Stimulated activated CD4-positive, alpha-beta T cell treated with anti-CD3 and anti-CD28 coated beads, Interleukin-1b, Interleukin-23, amount 100 ng/mL, for 24 hours (primary cell): ENCODE data around the gene ZBTB9.

Experiments
- DNase-seq, 4 experiments: peaks; one replicate each; pipeline ENCODE4 v3.0.0-alpha.2; 2020; ENCODE audit warnings: low read depth in 4 of 4, low spot score in 1 of 4

Gene ZBTB9, protein sequence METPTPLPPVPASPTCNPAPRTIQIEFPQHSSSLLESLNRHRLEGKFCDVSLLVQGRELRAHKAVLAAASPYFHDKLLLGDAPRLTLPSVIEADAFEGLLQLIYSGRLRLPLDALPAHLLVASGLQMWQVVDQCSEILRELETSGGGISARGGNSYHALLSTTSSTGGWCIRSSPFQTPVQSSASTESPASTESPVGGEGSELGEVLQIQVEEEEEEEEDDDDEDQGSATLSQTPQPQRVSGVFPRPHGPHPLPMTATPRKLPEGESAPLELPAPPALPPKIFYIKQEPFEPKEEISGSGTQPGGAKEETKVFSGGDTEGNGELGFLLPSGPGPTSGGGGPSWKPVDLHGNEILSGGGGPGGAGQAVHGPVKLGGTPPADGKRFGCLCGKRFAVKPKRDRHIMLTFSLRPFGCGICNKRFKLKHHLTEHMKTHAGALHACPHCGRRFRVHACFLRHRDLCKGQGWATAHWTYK

DNA sequence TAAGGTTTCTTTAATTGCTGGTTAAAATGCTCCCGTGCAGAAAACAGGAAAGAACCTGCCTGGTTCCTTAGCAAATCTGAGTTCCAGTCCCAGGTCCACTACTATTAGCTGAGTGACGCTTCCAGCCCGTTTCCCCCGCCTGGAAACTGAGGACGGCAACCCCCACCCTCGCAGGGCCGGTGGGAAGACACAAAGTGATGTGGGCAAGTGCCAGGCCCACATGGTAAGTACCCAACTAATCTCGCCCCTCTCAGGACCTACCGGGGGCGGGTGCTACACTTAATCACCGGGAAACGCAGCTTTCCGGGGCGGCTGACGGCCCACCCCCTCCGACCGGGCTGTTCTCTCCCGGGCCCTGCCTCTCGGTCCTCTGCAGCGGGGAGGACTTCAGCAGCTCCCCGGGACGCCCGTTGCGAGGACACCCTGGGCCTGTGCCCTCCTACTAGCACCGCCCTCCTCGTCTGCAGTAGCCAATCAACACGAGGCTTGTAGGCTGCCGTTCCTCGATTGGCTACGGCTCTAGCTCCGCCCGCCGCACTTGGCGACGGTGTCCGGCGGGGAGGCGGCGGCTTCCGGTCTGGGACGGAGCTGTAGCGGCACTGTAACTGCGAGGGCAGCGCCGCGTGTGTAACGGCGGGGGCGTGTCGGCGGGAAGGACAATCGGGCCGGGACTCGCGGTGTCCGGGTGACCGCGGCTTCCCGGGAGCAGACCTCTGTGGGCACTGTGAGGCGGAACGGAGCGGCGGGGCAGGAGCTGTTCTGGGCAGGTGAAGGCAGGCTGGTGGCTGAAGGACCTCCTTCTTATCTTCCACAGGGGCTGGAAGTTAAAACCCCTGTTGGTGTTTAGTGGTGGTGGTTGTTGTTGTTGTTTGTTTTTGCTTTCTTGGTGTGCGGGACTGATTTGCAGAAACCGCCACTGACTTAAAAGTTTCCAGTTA lies at the start of gene ZBTB9:
Gene ZBTB9 (plus strand): TSS at position 568 of the 938 bp plus-strand sequence. CDS start 525 bp downstream, outside the sequence.
- DNase-seq, result peak; percentile 80 to 95 (median 85)

DNA sequence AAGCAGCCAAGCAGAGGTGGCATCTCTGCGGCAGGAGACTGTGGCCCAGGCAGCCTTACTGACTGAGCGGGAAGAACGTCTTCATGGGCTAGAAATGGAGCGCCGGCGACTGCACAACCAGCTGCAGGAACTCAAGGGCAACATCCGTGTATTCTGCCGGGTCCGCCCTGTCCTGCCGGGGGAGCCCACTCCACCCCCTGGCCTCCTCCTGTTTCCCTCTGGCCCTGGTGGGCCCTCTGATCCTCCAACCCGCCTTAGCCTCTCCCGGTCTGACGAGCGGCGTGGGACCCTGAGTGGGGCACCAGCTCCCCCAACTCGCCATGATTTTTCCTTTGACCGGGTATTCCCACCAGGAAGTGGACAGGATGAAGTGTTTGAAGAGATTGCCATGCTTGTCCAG lies 49.5 kb upstream of the ZBTB9 start:
- no peak for DNase-seq

DNA sequence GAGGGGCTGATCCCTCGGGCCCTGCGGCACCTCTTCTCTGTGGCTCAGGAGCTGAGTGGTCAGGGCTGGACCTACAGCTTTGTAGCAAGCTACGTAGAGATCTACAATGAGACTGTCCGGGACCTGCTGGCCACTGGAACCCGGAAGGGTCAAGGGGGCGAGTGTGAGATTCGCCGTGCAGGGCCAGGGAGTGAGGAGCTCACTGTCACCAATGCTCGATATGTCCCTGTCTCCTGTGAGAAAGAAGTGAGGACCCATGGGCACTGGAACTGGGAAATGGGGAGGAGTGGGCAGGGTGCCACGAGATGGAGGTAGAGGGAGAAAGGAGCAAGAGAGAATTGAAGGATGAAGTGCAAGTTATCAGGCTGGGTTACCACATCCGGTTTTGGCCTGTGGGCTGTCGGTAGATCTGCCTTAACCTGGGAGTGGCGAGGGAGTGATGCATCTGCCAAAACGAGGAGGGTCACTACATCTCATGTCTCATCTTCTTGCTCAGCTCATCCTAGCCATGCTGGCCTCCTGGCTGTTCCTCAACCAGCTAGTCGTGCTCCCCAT lies 48.9 kb upstream of the ZBTB9 start:
- DNase-seq, result no peak

DNA sequence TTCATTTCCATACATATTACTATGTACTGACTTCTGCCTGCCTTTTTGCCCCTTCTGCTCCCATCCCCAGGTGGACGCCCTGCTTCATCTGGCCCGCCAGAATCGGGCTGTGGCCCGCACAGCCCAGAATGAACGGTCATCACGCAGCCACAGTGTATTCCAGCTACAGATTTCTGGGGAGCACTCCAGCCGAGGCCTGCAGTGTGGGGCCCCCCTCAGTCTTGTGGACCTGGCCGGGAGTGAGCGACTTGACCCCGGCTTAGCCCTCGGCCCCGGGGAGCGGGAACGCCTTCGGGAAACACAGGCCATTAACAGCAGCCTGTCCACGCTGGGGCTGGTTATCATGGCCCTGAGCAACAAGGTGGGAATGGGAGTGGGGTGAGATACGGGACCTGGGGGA lies 48.2 kb upstream of the ZBTB9 start:
- no peak for DNase-seq

DNA sequence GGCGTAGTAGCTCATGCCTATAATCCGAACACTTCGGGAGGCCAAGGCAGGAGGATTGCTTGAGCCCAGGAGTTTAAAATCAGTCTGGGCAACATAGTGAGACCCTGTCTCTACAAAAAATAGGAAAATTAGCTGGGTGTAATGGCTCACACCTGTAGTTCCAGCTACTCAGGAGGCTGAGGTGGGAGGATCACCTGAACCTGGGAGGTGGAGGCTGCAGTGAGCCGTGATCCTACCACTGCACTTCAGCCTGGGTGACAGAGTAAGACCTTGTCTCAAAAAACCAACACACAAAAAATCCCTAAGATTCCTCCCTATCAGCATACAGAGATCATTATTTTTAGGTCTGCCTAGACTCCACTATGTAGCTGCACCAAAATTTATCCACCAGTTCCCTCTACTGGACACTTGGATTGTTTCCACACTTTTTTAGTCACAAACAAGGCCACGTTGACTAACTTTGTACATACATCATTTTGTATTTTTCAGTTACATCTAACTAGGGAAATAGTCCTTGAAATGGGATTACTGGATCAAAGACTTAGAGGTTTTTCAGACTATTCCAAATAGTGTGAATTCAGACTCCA lies 47.2 kb upstream of the ZBTB9 start:
- DNase-seq, result no peak

DNA sequence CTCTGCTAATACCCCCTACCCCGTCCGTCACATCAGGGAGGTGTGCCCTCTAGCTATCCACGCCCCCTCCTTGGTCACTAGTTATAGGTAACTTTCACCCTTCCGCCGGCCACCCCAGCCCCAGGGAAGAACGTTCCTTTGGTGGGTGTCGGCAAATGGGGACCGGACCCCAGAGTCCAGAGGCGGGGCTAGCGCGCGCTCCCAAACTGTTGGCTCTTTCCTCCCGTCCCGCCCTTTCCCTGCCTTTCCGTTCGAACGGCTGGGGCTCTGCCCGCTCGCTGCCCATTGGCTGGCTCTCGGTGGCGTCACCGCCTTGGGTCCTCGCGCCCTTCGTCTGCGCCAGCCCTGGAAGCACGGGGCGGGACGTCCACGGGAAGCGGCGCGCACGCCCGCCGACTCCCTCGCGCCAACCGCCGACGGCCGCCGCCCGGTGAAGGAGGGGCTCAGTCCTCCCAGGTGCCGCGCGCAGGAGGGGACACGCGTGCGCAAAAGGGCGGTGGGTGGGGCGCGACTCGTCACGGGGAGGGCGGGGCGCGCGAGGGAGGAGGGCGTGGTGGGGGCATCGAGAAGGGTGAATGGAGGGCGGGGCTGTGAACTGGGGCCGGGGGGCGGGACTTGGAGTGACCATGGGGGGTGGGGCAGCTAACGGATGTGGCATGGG lies 44.2 kb upstream of the ZBTB9 start:
- DNase-seq, result peak; percentile 94 to 97 (median 95)

DNA sequence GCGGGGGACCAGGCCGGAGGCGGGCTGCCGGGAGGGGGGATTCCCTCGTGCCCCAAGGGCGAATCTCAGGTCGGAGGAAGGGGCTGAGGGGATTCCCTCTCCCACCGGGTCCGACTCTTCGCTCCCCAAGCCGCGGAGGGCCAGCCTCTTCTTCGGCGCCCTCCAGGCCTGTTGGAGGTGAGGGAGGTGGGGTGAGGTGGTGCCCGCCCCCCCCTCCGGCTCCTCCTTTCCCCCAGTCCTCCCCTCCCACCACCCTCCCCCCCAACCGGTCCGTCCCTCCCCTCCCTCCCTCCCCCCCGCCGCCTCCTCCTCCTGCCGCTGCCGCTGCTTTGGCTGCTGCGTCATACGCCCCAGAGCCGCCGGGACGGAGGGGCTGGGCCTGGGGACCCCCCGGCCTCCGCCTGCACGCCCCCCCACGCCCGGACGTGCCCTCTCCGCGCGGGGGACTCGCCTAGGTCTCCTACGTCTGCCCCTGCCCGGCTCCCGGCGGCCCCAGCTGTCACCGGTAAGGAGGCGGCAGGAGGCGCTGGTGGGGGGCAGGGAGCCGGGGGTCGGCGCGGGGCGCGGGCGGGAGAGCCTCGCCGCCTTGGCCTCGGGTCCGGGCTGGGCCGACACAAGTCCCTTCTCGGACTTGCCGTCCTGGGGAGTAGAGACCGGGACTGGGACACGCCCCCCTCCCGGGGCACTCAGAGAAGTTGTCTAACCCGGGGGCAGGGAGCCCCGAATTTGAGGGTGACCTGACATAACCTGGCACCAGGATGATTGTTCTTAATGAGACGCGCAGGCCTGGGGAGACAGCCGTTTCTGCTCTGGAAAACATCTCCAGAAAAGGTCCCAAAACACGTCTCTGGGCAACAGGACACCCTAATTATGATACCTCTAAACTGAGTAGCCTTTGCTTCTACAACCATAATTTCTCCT lies 43.4 kb upstream of the ZBTB9 start, which contains the start of gene PHF1:
Gene PHF1 (plus strand): TSS at position 304 of the 921 bp plus-strand sequence. CDS start 1,250 bp downstream, outside the sequence.
- DNase-seq, result peak in 1 of 4 experiments; percentile 69

DNA sequence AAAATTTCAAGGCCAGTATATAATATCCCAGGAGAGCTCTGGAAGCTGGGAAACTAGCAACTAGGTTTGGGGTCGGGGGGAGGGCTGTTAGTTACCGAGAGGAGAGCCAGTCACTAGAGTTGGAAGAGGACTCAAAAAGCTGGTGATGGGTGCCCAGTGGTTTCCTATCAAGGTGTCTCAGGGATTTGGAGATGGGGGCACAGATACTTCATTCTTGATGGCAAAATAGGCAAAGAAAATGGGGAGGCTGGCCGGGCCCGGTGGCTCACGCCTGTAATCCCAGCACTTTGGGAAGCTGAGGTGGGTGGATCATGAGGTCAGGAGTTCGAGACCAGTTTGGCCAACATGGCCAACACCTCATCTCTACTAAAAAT lies 42.8 kb upstream of the ZBTB9 start:
- DNase-seq, result no peak

DNA sequence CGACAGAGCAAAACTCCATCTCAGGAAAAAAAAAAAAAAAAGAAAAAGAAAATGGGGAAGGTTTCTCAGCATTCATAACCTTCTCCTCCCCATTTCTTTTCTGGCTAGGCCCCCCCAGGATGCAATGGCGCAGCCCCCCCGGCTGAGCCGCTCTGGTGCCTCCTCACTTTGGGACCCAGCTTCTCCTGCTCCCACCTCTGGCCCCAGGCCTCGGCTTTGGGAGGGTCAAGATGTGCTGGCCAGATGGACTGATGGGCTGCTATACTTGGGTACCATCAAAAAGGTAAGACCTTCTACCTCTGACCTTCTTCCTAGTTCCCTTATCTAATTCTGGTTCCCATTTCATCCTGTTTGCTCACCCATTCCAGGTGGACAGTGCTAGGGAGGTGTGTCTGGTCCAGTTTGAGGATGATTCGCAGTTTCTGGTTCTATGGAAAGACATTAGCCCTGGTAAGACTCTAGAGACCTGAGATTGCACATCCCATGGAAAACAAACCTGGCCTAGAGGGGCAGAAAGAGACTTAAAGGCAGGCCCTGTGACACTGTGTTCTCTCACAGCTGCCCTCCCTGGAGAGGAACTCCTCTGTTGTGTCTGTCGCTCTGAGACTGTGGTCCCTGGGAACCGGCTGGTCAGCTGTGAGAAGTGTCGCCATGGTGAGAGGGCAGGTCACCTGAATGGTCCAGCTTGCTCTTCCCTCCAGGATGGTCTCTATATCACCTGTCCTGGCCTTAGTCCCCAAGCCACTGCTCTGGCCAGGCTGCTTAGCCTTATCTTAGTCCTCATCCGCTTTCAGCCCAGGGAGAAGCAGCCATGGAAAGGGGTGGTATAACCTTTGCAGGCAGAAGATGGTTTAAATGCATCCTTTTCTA lies 42.0 kb upstream of the ZBTB9 start:
- no peak for DNase-seq

DNA sequence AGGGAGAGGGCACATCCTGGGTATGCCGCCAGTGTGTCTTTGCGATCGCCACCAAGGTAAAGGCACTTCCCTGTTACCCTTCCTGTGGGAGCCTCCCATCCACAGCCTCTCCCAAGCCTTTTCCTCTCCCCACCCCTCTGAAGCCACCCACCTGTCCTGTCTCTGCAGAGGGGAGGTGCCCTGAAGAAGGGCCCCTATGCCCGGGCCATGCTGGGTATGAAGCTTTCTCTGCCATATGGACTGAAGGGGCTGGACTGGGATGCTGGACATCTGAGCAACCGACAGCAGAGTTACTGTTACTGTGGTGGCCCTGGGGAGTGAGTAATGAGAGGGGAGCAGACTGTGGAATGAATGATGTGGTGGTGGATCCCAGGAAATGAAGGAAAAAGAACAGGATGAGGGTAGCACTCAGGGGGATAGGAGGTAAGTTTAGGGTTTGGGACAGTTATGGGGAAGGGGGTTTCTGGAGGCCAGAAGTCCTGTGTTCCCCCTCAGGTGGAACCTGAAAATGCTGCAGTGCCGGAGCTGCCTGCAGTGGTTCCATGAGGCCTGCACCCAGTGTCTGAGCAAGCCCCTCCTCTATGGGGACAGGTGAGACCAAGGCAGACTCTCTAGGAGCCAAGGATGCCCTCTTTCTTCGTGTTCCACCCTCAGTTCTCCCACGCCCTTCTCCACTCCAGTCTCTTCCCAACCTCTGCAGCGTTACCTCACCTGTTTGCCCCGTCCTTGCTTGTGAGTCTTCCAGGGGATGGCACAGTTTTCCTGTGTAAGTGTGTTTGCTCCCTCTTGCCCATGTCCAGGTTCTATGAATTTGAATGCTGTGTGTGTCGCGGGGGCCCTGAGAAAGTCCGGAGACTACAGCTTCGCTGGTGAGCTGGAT lies 40.9 kb upstream of the ZBTB9 start:
- no peak for DNase-seq

DNA sequence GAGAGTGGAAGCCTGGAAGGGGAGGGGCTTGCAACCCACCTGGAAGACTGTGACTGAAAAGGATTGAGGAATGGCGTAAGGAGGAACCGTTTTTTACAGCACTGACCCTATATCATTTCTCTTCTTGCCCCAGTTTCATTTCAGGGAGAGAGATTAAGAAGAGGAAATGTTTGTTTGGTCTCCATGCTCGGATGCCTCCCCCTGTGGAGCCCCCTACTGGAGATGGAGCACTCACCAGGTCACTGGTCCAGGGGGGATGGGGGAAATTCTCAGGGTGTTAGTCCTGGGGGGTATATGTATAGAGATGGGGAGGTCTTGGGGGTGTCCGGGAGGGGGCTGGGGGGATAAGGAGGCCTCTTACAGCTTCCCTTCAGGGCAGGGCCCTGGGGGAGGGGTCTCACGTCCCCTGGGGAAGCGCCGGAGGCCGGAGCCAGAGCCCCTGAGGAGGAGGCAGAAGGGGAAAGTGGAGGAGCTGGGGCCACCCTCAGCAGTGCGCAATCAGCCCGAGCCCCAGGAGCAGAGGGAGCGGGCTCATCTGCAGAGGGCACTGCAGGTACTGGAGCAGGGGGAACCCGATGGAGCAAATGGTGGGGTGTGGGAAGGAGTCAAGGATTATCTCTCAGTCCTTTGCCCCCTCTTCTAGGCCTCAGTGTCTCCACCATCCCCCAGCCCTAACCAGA lies 39.6 kb upstream of the ZBTB9 start:
- DNase-seq, result no peak

DNA sequence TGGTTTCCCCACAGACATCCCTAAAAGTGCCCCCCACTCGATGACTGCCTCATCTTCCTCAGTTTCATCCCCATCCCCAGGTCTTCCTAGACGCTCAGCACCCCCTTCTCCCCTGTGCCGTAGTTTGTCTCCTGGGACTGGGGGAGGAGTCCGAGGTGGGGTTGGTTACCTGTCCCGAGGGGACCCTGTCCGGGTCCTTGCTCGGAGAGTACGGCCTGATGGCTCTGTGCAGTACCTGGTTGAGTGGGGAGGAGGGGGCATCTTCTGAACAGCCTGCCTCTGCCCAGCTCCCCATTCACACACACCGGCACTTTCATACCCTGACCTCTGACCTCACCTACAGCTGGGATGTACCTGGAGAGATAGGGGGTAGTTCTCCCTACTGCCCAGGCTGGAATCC lies 38.5 kb upstream of the ZBTB9 start:
- DNase-seq, result no peak

DNA sequence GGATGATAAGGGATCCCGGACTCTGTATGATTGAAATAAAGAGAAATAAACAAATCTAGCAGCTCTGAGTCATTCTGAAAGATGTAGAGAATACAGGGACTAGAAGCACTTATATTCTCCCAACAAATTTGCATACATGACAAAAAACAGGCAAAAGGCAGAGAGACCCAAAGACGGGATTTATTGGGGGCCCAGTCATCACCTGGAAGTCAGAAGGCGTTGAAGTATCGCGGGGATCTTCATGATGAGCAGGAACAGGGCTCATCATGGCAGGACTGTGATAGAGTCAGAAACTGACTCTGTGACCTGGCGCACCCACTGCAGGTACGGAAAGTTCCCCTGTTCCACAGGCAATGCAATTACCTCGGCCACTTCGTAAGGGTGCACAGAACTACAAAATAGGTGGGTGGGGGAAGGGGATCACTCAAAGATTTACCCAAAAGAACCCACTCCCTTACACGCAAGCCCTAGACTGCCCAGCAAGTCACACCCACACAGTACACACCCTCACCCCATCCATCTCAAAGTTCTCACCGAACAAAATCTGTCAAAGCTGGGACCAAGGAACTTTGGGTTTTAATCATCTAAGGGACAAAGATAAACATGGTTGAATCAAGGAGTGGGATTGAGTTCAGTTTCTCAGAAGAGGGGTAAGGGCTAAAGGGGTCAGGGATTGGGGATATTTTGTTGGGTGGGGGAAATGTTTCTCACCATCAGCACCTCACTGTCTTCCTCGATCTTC lies 37.8 kb upstream of the ZBTB9 start:
- no peak for DNase-seq

DNA sequence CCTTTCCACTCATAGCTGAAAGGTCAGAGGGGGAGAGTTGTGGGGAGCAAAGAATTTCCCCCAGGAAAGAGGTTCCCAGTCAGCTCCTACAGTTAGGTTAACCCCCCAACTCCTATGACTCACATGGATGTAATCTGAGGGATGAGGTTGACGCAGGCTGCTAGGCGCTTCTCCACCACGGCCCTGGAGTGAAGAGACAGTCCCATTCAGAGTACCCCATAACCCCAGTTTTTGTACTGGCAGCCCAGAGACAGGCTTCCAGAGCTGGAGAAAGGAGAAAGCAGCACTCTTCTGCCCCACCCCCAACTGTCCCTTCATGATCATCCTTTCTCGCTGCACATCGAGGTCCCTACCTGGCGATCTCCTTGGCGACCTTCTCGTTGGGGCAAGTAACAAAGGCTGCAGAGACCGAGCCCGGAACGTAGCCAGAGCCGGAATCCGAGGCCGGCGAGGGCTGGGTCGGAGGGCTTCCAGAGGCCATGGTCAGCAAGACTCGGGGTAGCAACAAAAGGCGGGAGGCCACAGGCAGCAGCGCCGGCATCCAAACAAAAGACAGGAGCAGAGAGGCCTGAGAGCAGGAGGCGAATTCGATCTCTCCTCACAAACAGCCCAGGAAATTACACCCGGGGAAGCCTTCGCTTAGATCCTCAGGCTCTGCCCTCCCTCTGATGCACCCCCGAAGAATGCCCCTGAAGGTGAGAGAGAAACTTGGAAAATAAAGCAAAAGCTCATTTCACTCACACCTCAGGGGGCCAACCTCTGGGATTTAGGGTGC lies 37.1 kb upstream of the ZBTB9 start:
- no peak for DNase-seq

DNA sequence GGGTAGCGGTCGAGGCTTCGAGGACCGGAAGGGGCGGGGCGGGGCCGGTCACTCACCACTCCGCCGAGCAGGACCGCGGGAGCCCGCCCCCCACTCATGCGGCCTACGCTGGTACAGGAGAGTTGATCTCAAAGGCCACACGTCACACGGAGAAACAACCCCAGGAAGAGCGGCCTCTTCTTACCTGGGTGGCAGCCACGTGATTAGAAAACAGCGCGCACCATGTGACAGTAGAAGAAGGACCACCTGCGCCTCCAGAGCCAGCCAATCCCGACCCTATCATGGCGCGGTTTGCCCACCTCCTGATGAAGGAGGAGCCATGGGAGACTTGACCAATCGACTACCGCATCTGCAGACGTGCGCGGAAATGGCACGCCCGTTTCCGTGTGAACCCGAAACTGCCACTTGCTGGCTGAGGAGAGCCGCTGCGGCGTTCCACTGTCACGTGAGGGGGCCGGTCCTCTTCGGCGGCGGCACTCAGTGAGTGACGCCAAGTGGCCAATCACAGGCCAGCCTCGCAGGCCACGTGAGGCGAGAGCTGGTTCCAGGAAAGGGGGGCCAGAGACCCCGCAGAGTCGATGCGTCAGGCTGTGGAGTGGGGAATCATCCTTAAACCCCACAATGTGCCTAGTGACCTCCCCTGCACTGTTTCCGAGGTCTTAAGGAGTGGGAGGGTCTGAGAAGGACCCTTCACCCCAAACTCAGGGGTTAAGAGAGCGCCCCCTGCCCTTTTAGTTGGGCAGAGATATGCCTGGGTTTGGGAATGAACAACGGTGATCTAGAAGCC lies 36.3 kb upstream of the ZBTB9 start, which contains the start of gene CUTA:
Gene CUTA (minus strand): TSS at position 205 of the 787 bp plus-strand sequence. CDS start 107 bp downstream, at position 98.
- peak; percentile 83 to 98 (median 96) for DNase-seq
